Right kidney (tissue), 1 donor: Measurements from ENCODE around the gene HTRA3.

Experiments used
- DNase-seq: peaks from one replicate; pipeline ENCODE4 v3.0.0-alpha.2; 2016

Gene HTRA3

DNA sequence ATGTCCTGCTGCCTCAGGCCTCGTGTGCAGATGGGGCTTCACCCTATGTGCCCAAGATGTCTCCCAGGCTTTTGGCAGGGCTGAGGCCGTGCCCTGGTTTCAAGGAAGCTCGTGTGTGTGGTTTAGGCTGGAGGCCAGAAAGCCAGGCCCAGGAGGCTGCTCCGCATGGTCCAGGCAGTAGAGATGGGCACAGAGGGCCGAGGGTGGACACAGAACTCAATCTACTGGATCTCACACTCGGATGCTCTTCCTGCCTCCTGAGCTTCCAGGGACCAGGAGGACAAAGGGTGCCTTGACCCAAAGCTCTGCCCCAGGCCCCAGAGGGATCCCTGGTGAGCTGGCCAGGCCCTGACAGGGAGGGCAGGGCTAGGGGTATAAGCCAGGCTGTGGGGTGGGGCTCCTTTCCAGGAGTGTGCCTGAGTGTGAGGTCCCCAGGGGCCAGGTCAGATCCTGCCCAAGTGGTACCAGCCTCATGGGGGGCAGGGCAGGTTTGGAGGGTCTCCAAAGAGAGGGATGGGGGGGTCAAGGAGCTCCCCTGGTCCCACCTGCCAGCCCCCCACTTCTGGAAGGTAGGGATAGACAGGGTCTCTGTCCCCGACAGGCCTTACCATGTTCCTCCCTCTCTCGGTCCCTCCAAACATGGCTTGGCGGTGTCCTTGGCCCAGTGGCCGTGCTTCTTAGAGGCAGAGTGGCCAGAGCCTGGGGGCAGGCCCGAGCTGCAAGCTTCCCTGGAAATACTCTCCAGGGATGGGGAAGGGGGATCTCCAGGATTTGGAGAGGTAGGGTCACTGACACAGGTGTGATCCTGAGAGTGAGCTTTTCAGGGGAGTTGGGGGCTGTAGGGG, 23.8 kb downstream of the HTRA3 start:
- DNase-seq = no peak

- no peak for DNase-seq
Measured at GRCh38 chr4:8294036-8294435, 24.5 kb downstream of the HTRA3 start.

DNA sequence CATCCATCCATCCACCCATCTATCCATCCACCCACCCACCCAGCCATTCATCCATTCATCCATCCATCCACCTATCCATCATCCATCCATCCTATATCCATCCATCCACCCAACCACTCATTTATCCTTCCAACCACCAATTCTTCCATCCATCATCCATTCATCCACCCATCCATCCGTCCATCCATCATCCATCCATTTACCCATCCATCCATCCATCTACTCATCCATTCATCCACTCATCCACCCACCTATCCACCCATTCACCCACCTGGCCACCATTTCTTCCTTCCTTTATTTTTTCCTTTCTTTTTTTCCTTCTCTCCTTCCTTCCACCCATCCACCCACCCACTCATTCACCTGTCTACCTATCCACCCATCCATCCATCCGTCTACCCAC, 25.2 kb downstream of the HTRA3 start:
- DNase-seq = no peak

- no peak for DNase-seq
Measured at GRCh38 chr4:8295471-8295870, 25.9 kb downstream of the HTRA3 start.

DNA sequence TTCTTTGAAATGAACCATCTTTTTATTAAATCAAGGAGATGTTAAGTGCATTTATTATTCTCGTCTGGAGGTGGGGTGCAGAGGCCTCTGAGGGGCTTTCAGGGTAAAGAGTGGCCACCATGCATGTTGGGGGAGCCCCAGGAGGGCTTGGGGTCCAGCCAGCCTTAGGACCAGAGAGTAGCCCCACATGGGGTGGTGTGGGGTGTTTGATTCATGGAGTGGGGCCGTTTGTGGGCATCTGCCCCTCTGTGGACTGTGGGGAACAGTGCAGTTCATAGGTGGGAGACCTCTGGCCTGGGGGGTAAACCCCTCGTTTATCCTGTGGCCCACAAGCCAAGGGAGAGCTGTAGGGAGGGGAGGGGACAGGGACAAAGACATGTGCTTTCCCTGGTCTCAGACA, 26.9 kb downstream of the HTRA3 start:
- no peak for DNase-seq

DNA sequence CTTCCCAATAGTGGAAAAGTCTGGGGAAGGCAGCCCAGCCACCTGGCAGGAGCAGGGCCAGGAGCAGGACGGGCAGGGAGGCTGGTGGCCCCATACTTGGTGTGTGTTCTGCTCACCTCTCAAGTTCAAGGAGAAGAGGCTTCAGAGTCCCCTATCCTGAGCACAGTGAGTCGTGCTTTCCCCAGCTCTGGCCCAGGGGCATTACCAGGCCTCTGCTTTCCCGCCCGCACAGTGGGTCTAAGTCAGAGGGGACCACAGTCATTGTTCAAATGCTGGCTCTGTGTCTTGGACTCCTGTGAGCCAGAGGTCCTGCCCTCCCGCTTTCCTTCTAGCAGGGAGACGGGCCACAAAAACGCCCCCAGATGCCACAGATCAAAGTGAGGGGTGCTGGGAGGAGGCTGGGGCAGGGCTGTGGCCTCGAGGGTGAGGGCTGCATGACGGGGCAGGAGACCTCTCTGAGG, 27.6 kb downstream of the HTRA3 start:
- no peak for DNase-seq

DNA sequence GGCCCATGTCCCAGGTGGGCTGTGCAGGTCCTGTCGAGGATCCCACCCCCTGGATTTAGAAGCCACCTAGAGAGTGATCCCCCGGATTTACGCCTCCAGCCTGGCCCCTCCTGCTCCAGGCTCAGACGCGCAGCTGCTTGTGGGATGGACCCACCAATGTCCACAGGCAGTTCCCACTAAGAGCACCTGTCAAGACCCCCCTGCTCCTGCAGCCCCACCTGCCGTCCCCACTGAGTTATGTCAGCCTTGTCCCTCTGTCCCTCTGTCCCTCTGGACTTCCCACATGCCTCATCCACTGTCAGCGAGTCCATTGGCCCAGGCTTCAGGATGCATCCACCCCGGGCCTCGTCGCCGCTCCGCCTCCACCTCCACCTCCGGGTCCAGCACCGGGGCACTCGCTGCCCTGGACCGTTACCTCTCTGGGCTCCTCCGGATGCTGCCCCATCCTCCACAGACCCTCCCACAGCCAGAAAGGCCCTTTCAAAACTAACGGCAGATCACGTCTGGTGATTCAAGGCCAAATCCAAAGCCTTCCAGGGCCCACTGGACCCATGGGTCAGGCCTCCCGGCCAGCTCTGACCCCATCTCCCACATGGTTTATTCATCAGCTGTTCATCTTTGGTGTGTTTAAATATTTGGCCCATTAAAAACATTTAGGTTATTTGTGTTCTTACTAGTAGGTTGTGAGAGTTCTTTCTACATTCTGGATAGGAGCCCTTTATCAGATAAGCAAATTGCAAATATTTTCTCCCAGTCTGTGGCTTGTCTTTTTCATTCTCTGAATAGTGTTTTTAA, 28.3 kb downstream of the HTRA3 start:
- DNase-seq = no peak

DNA sequence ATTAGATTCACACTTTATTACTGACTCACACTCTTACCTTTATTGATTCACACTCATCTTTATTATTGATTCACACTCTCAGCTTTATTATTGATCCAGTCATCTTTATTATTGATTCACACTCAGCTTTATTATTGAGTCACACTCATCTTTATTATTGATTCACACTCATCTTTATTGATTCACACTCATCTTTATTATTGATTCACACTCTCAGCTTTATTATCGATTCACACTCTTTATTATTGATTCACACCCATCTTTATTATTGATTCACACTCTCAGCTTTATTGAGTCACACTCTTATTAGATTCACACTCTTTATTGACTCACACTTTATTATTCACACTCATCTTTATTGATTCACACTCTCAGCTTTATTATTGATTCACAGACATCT, 31.3 kb downstream of the HTRA3 start:
- no peak for DNase-seq

- no peak for DNase-seq
Measured at GRCh38 chr4:8301851-8302730, 32.5 kb downstream of the HTRA3 start.

GRCh38 chr4:8303081-8303480, 33.5 kb downstream of the HTRA3 start:
- DNase-seq = no peak

DNA sequence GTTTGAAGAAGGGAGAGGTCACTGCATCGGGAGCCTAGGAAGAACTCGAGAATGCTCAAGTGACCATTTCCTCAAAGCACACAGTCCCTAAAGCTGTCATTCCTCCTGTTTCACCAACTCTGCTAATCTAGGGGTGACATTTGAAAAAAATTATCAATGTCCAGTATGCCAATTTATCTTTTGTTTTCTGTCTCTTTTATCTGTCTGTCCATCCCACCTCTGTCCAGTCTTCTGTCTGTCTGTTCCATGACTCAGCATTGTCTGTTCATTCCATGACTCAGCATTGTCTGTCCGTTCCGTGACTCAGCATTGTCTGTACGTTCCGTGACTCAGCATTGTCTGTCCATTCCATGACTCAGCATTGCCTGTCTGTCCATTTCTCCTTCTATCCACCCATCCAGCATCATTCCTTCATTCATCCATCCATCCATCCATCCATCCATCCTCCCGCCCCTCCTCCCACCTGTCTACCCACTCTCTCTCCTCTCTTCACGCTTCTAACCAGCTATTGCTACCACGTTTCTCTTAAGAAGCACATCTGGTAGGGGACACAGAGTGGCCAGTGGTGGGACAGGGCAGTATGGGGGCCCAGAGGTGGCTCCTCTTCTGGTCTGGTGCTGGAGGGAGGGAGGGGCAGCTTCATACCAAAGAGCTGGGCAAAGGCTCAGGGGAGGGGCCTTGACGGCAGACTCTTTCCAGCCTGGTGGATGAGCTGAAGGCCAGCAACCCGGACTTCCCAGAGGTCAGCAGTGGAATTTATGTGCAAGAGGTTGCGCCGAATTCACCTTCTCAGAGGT, 34.1 kb downstream of the HTRA3 start:
- DNase-seq = no peak

GRCh38 chr4:8304827-8305695, 35.5 kb downstream of the HTRA3 start:
- no peak for DNase-seq

- no peak for DNase-seq
Measured at GRCh38 chr4:8305851-8306471, 36.4 kb downstream of the HTRA3 start.

DNA sequence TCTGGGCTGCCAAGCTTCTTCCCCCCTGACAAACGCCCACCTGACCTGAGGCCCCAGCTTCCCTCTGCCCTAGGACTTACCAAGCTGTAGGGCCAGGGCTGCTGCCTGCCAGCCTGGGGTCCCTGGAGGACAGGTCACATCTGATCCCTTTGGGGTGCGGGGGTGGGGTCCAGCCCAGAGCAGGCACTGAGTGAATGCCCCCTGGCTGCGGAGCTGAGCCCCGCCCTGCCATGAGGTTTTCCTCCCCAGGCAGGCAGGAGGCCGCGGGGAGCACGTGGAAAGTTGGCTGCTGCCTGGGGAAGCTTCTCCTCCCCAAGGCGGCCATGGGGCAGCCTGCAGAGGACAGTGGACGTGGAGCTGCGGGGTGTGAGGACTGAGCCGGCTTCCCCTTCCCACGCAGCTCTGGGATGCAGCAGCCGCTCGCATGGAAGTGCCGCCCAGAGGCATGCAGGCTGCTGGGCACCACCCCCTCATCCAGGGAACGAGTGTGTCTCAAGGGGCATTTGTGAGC, 37.0 kb downstream of the HTRA3 start:
- DNase-seq = peak; percentile 47

DNA sequence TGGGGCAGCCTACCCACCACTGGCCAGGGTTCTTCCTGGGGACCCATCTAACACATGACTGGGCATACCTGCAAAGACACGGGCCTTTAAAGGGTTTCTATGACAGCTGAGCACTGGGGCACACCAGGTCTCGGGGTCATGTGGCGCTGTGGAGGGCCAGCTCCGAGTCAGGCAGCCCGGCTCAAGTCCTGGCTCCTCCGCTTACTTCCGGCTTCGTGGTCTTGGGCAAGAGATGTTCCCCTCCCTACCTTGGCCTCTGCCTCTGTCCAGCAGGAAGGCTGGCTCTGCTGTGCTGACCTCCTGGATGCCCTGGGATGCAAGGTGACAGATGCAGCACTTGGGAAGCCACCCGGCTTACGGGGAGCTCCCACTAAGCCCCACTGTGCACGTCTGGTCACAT, 37.6 kb downstream of the HTRA3 start:
- DNase-seq = no peak

GRCh38 chr4:8307714-8308113, 38.2 kb downstream of the HTRA3 start:
- no peak for DNase-seq

DNA sequence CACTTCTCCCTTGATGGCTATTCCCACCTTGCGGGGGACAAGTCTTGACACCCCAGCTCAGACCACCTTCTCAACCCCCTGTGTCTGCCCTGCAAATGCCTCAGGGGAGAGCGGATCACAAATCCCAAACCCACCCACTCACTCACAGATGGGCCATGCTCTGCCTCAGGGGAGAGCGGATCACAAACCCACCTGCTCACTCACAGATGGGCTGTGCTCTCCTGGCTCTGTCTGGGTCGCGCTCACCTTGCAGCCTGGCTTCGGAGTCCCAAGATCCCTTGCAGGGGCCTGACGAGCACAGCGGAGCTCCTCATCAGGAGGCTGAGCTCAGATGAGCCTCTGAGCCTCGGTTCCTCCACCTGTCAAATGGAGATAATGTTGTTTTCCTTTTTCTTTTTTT, 38.6 kb downstream of the HTRA3 start:
- no peak for DNase-seq

GRCh38 chr4:8308856-8309771, 39.6 kb downstream of the HTRA3 start:
- DNase-seq = no peak

DNA sequence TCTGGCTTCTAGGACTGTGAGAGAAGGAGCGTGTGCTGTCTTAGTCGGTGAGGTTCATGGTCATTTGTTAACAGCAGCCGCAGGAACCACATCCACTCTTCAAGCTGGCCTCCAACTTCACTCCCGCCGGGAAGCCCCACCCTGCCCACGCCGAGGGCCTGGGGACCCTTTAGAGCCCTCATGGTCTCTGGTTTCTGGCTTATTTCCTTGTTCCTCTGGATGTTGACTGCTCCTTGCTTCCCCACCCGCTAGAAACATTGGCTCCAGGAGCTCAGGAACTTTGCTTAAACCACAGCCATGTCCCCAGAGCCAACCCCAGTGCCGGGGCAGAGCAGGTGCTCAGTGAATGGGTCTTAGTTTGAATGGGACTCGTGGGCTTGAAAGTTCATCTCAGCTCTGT, 40.8 kb downstream of the HTRA3 start:
- no peak for DNase-seq
